Ascending aorta (tissue), 2 donors: ENCODE data around the gene ACKR2. TPM values are rescaled to one million over a fixed set of nuclear protein-coding genes. Genes with fewer than 3 reads are reported as not detected.

Experiments used
- DNase-seq, 2 donors: peaks; one replicate each; pipeline ENCODE4 v3.0.0-alpha.2; 2019; ENCODE audit warnings: low spot score in 2 of 2
- H3K27ac ChIP-seq, 2 donors: fragments of 200-600 bp; sonication (generic); one replicate each; pipeline ENCODE4 v1.5.1; 2016 to 2017; ENCODE audit warnings: mild to moderate bottlenecking in 1 of 2
- H3K27me3 ChIP-seq: fragments of 200-600 bp; sonication (generic); one replicate; pipeline ENCODE4 v1.5.1; 2017
- H3K36me3 ChIP-seq, 2 donors: fragments of 200-600 bp; sonication (generic); one replicate each; pipeline ENCODE4 v1.5.1; 2016
- H3K4me1 ChIP-seq, 2 donors: fragments of 200-600 bp; sonication (generic); one replicate each; pipeline ENCODE4 v1.5.1; 2016 to 2017; ENCODE audit warnings: mild to moderate bottlenecking in 1 of 2
- H3K4me3 ChIP-seq, 2 donors: fragments of 200-600 bp; sonication (generic); one replicate each; pipeline ENCODE4 v1.5.1; 2016 to 2017; ENCODE audit warnings: mild to moderate bottlenecking in 1 of 2
- H3K9me3 ChIP-seq, 2 donors: fragments of 200-600 bp; sonication (generic); one replicate each; pipeline ENCODE4 v1.5.1; 2016
- intact Hi-C: fragments of 100-400 bp; cut with DNase I; formaldehyde crosslinking; loops from one replicate; pipeline ENCODE4 v1.15.1; 2023
- total RNA-seq: library from RNA; depleted of rRNA; stranded (reverse); fragments of >200 nt; gene quantifications from one replicate; pipeline ENCODE4 v1.1.0, GENCODE V29; 2016
- TF ChIP-seq, protein P1 (sequence below), 3 experiments: fragments of 200-600 bp in 2 of 3; fragments of 450-650 bp in 1 of 3; sonication (generic) in 2 of 3; IDR thresholded peaks; one replicate each; pipeline ENCODE4 v1.5.1; 2016 to 2019; ENCODE audit warnings: antibody characterized with exemption in 3 of 3, mild to moderate bottlenecking in 1 of 3, moderate library complexity in 1 of 3

The ACKR2 gene
- total RNA-seq, 1 donor from 2014 or later, result 24.5 TPM

DNA sequence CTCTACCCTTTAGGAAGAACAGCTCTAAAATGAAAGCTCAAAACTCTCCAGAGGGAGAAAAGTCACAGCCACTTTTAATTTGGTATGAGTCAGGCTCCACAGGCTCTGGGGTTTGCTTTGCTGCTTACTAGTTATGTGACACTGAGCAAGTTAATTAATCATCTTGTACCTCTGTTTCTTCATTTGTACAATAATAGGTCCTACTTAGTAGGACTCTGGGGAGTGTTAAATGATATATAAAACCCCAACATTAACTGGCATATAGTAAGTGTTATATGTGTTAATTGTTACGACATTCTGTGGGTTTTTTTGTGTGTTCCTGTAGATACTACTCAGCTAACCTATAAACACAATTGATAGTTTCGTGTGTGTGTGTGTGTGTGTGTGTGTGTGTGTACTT lies 6.6 kb downstream of the ACKR2 start:
- Histone ChIP-seq H3K27me3 (no peaks in the 10 kb centered on the region), H3K4me1 (no peaks in the 10 kb centered on the region), H3K27ac (no peak overlapping the region), H3K4me3 (no peak overlapping the region), H3K36me3 (no peaks in the 10 kb centered on the region), H3K9me3 (no peaks in the 10 kb centered on the region)
- no peak for DNase-seq
- intact Hi-C loops, result no loop called here
- TF ChIP-seq, protein P1, sequence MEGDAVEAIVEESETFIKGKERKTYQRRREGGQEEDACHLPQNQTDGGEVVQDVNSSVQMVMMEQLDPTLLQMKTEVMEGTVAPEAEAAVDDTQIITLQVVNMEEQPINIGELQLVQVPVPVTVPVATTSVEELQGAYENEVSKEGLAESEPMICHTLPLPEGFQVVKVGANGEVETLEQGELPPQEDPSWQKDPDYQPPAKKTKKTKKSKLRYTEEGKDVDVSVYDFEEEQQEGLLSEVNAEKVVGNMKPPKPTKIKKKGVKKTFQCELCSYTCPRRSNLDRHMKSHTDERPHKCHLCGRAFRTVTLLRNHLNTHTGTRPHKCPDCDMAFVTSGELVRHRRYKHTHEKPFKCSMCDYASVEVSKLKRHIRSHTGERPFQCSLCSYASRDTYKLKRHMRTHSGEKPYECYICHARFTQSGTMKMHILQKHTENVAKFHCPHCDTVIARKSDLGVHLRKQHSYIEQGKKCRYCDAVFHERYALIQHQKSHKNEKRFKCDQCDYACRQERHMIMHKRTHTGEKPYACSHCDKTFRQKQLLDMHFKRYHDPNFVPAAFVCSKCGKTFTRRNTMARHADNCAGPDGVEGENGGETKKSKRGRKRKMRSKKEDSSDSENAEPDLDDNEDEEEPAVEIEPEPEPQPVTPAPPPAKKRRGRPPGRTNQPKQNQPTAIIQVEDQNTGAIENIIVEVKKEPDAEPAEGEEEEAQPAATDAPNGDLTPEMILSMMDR (IDR thresholded peaks at IDR 0.05), result no peak

DNA sequence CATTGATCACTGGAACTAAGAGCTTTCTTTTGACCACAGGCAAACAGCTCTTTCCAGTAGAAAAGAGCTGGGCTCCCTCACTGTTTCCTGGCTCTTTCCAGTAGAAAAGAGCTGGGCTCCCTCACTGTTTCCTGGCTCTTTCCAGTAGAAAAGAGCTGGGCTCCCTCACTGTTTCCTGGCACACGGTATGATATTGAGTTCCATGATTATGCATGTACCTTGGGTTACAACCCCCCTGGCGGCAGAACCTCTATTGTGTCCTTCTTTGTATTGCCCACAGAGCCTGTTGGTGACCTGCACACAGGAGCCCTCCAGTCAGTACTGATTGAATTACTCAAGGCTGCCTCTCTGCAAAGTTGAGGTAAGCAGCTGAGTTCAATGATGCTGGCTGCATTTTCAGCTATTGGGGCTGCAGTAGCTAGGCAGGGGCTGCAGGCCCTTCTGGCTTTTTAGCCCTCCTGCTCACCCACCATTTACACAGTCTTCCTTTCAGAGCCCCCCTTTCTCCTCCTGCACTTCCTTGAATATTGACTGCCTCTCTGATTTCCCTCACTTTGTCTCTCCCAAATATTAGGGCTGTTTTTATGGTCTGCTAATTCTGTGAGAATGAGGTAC lies 10.2 kb downstream of the ACKR2 start:
- Histone ChIP-seq H3K4me3 (no peak overlapping the region), H3K27ac (no peak overlapping the region), H3K9me3 (no peaks in the 10 kb centered on the region), H3K4me1 (no peaks in the 10 kb centered on the region), H3K27me3 (no peaks in the 10 kb centered on the region), H3K36me3 (no peaks in the 10 kb centered on the region)
- intact Hi-C loops, result no loop called here
- no peak for DNase-seq
- TF ChIP-seq, protein P1 (IDR thresholded peaks at IDR 0.05), result no peak

DNA sequence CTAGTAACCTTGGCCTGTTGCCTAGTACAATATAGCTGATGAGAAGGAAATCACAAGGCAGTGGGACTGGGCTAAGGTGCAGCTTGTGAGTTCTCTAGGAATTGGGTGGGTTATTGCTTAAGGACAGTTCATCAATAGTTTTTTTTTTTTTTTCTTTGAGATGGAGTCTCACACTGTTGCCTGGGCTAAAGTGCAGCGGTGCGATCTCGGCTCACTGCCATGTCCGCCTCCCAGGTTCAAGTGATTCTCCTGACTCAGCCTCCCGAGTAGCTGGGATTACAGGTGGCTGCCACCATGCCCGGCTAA lies 11.5 kb downstream of the ACKR2 start:
- H3K27me3 ChIP-seq, result no peaks in the 10 kb centered on the region
- no peak for DNase-seq
- H3K27ac ChIP-seq, result no peak overlapping the region
- H3K4me1 ChIP-seq, result no peaks in the 10 kb centered on the region
- no peaks in the 10 kb centered on the region for H3K9me3 ChIP-seq
- no peak overlapping the region for H3K4me3 ChIP-seq
- intact Hi-C loops, result no loop called here
- TF ChIP-seq, protein P1 (IDR thresholded peaks at IDR 0.05), result no peak
- H3K36me3 ChIP-seq, result no peaks in the 10 kb centered on the region

DNA sequence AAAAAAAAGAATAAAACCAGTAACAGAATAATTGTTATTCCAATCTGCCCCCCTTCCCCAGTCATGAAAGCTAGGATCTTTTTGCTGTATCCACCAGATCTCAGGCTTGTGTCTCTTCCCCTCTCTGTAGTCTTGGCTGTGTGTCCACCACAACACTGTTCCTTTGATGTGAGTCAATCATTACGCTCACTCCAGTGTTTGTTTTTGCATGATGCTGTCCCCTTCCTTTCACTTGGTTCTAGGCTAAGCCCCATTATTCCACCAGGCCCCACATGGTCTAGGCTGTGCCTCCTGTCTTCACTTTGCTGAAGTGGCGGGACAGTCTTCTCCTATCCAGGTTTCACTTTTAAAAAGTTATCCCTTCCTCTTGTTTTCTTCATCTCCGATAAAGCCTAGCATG lies 13.6 kb downstream of the ACKR2 start:
- no peak overlapping the region for H3K27ac ChIP-seq
- H3K9me3 ChIP-seq, result no peaks in the 10 kb centered on the region
- no peak for DNase-seq
- TF ChIP-seq, protein P1 (IDR thresholded peaks at IDR 0.05), result no peak
- H3K4me1 ChIP-seq, result no peaks in the 10 kb centered on the region
- no peaks in the 10 kb centered on the region for H3K27me3 ChIP-seq
- no peak overlapping the region for H3K4me3 ChIP-seq
- no peaks in the 10 kb centered on the region for H3K36me3 ChIP-seq
- intact Hi-C loops, result no loop called here

DNA sequence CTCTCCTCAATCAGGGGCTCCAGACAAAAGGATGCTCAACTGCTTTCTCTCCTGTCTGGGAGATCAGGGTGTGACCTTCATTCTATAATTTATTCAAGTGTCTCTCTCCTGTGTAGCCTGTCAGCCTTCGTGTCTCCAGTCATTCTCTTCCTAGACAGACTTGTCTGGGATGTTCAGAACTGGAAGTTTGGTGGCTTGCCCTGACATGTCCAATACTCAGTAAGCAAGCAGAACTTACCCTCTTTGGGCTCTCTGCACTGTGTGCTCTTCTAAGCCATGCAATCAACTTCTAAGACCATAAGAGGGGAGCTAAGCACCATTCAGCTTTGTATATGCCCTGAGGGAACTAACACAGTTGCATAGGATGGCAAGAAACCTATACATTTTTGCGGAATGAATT lies 14.1 kb downstream of the ACKR2 start:
- Histone ChIP-seq H3K36me3 (no peaks in the 10 kb centered on the region), H3K9me3 (no peaks in the 10 kb centered on the region), H3K27me3 (no peaks in the 10 kb centered on the region), H3K4me1 (no peaks in the 10 kb centered on the region), H3K27ac (no peak overlapping the region), H3K4me3 (no peak overlapping the region)
- intact Hi-C loops, result no loop called here
- TF ChIP-seq, protein P1 (IDR thresholded peaks at IDR 0.05), result no peak
- no peak for DNase-seq

DNA sequence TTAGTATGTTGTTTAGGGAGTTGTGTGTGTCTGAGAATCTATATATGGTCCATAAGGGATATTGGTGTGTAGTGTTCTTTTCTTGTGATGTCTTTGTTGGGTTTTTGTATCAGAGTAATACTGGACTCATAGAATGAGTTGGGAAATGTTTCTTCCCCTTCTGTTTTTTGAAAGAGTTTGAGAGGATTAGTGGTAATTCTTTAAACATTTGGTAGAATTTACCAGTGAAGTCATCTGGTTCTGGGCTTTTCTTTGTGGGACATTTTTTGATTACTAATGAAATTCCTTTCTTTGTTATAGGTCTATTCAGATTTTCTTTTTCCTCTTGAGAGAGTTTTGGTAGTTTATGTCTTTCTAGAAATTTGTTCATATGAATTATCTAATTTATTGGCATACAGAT lies 16.9 kb downstream of the ACKR2 start:
- Histone ChIP-seq H3K36me3 (no peaks in the 10 kb centered on the region), H3K27me3 (no peaks in the 10 kb centered on the region), H3K9me3 (no peaks in the 10 kb centered on the region), H3K4me1 (peaks cover 0 to 3% of the 10 kb centered on the region in 2 donors), H3K27ac (no peak overlapping the region), H3K4me3 (no peak overlapping the region)
- TF ChIP-seq, protein P1 (IDR thresholded peaks at IDR 0.05), result no peak
- intact Hi-C loops, result no loop called here
- DNase-seq, result no peak
